IMR-90 (cell line): ENCODE results near the gene ATP2B2. TPM values are rescaled to one million over a fixed set of nuclear protein-coding genes. Genes with fewer than 3 reads are reported as not detected.

Source experiments
- ATAC-seq: fragments of 200-7000 bp; cut with Tn5 transposase; 2 replicates; pipeline ENCODE4 v1.9.1; 2020; ENCODE audit warnings: low read depth, mild to moderate bottlenecking, moderate library complexity
- BruUV-seq: library from RNA; stranded (reverse); fragments of 400-500 nt; replicated peaks from 2 replicates; lab custom pipeline; 2021; lab: Mats Ljungman, UMichigan
- CTCF ChIA-PET: fragments of 300-600 bp; formaldehyde crosslinking; extraction: SDS; loops from one replicate; lab custom pipeline; 2021; ENCODE audit warnings: antibody characterized with exemption; lab: Yijun Ruan, JAX
- POLR2A ChIA-PET: fragments of 300-600 bp; sonication (Branson Sonifier 250); formaldehyde crosslinking; loops from one replicate; lab custom pipeline; 2022; ENCODE audit warnings: antibody characterized with exemption; ENCODE audit not compliant: unreplicated experiment; lab: Charles Lee
- DNase-seq: peaks from one replicate; pipeline ENCODE4 v3.0.0; 2013
- H2AFZ ChIP-seq: replicated peaks from 2 replicates; pipeline ENCODE3; 2013; ENCODE audit warnings: low read length, mild to moderate bottlenecking; ENCODE audit not compliant: poor library complexity
- H2AK5ac ChIP-seq: 2 replicates; pipeline ENCODE4 v1.6.1; 2013; ENCODE audit warnings: low read depth, low read length, inconsistent platforms
- H2AK9ac ChIP-seq: replicated peaks from 2 replicates; pipeline ENCODE3; 2013; ENCODE audit warnings: mild to moderate bottlenecking, low read depth, low read length, moderate library complexity; ENCODE audit not compliant: poor library complexity
- H2BK120ac ChIP-seq: 2 replicates; pipeline ENCODE4 v1.6.1; 2013; ENCODE audit warnings: low read depth, low read length, inconsistent platforms
- H2BK15ac ChIP-seq: 3 replicates; pipeline ENCODE4 v1.6.1; 2013; ENCODE audit warnings: low read depth, low read length, inconsistent platforms
- H2BK20ac ChIP-seq: 2 replicates; pipeline ENCODE4 v1.6.1; 2013; ENCODE audit warnings: low read depth, mild to moderate bottlenecking, inconsistent platforms, low read length, moderate library complexity
- H2BK5ac ChIP-seq: 2 replicates; pipeline ENCODE4 v1.6.1; 2013; ENCODE audit warnings: mild to moderate bottlenecking, low read depth, low read length, inconsistent platforms; ENCODE audit not compliant: poor library complexity, severe bottlenecking
- H3K14ac ChIP-seq: replicated peaks from 2 replicates; pipeline ENCODE4 v1.6.1; 2013; ENCODE audit warnings: low read depth, low read length, inconsistent platforms
- H3K18ac ChIP-seq: 2 replicates; pipeline ENCODE4 v1.6.1; 2013; ENCODE audit warnings: low read depth, low read length, control low read depth
- H3K23ac ChIP-seq: 2 replicates; pipeline ENCODE4 v1.6.1; 2013; ENCODE audit warnings: low read depth, low read length, inconsistent platforms
- H3K27ac ChIP-seq: 2 replicates; pipeline ENCODE4 v1.5.1; 2013; ENCODE audit warnings: mild to moderate bottlenecking, control low read depth, low read length; ENCODE audit not compliant: insufficient read depth
- H3K27me3 ChIP-seq: 2 replicates; pipeline ENCODE4 v1.6.1; 2013; ENCODE audit warnings: low read length; ENCODE audit not compliant: control insufficient read depth, insufficient read depth
- H3K36me3 ChIP-seq: 2 replicates; pipeline ENCODE4 v1.6.1; 2013; ENCODE audit warnings: low read length, mixed read lengths; ENCODE audit not compliant: control insufficient read depth, insufficient read depth
- H3K4ac ChIP-seq: 2 replicates; pipeline ENCODE4 v1.6.1; 2013; ENCODE audit warnings: low read depth, low read length, inconsistent platforms
- H3K4me1 ChIP-seq: 2 replicates; pipeline ENCODE4 v1.6.1; 2013; ENCODE audit warnings: low read length, mixed read lengths; ENCODE audit not compliant: control insufficient read depth, insufficient read depth
- H3K4me2 ChIP-seq: 2 replicates; pipeline ENCODE4 v1.6.1; 2013; ENCODE audit warnings: low read depth, mild to moderate bottlenecking, control low read depth, low read length, moderate library complexity
- H3K4me3 ChIP-seq: 2 replicates; pipeline ENCODE4 v1.5.1; 2013; ENCODE audit warnings: low read depth, mild to moderate bottlenecking, control low read depth, low read length, moderate library complexity; ENCODE audit not compliant: insufficient read depth
- H3K56ac ChIP-seq: 2 replicates; pipeline ENCODE4 v1.6.1; 2013; ENCODE audit warnings: low read length, inconsistent platforms; ENCODE audit not compliant: insufficient read depth; ENCODE audit errors: extremely low read depth
- H3K79me1 ChIP-seq, 2 experiments: 2 replicates each; pipeline ENCODE4 v1.6.1; 2013; ENCODE audit warnings: low read length in 2 of 2, inconsistent platforms in 1 of 2, low read depth in 1 of 2
- H3K9ac ChIP-seq: 2 replicates; pipeline ENCODE4 v1.6.1; 2013; ENCODE audit warnings: low read depth, low read length, control low read depth
- H3K9me1 ChIP-seq: 2 replicates; pipeline ENCODE4 v1.6.1; 2013; ENCODE audit warnings: low read length, inconsistent platforms; ENCODE audit not compliant: insufficient read depth
- H3K9me3 ChIP-seq: 2 replicates; pipeline ENCODE4 v1.6.1; 2013; ENCODE audit warnings: low read length; ENCODE audit not compliant: control insufficient read depth, insufficient read depth
- H4K20me1 ChIP-seq: 2 replicates; pipeline ENCODE4 v1.6.1; 2013; ENCODE audit warnings: low read length, inconsistent platforms; ENCODE audit not compliant: insufficient read depth
- H4K5ac ChIP-seq: 2 replicates; pipeline ENCODE4 v1.6.1; 2013; ENCODE audit warnings: mild to moderate bottlenecking, low read depth, low read length, control low read depth
- H4K8ac ChIP-seq, 2 experiments: 2 replicates each; pipeline ENCODE4 v1.6.1; 2013; ENCODE audit warnings: low read depth in 2 of 2, low read length in 2 of 2, control low read depth in 1 of 2, inconsistent platforms in 1 of 2
- H4K91ac ChIP-seq: 2 replicates; pipeline ENCODE4 v1.6.1; 2013; ENCODE audit warnings: low read depth, low read length, inconsistent platforms; ENCODE audit not compliant: insufficient read depth
- CEBPB ChIP-seq: IDR thresholded peaks from 2 replicates; pipeline ENCODE4 v1.6.1; 2012; ENCODE audit warnings: low read depth, low read length, improper control_type of control experiment
- CHD1 ChIP-seq: IDR thresholded peaks from 2 replicates; pipeline ENCODE4 v1.6.1; 2012; ENCODE audit warnings: low read depth, low read length, improper control_type of control experiment
- FOS ChIP-seq: fragments of 150-350 bp; IDR thresholded peaks from 2 replicates; pipeline ENCODE4 v1.6.1; 2016; ENCODE audit warnings: low read depth, low read length
- MAFK ChIP-seq: IDR thresholded peaks from 2 replicates; pipeline ENCODE4 v1.6.1; 2012; ENCODE audit warnings: low read depth, low read length, improper control_type of control experiment
- MAZ ChIP-seq: IDR thresholded peaks from 2 replicates; pipeline ENCODE4 v1.6.1; 2012; ENCODE audit warnings: low read depth, mild to moderate bottlenecking, low read length, improper control_type of control experiment, moderate library complexity, borderline replicate concordance
- MXI1 ChIP-seq: IDR thresholded peaks from 2 replicates; pipeline ENCODE4 v1.6.1; 2012; ENCODE audit warnings: low read depth, mild to moderate bottlenecking, low read length, moderate library complexity, borderline replicate concordance
- POLR2A ChIP-seq: IDR thresholded peaks from 2 replicates; pipeline ENCODE4 v1.6.1; 2012; ENCODE audit warnings: mild to moderate bottlenecking, low read depth, low read length
- RAD21 ChIP-seq: IDR thresholded peaks from 2 replicates; pipeline ENCODE4 v1.6.1; 2012; ENCODE audit warnings: low read length, improper control_type of control experiment
- RCOR1 ChIP-seq: IDR thresholded peaks from 2 replicates; pipeline ENCODE4 v1.6.1; 2012; ENCODE audit warnings: mild to moderate bottlenecking, low read length, improper control_type of control experiment; ENCODE audit not compliant: insufficient replicate concordance
- RFX5 ChIP-seq: IDR thresholded peaks from 2 replicates; pipeline ENCODE4 v1.8.0; 2012; ENCODE audit warnings: low read depth, mild to moderate bottlenecking, low read length, moderate library complexity
- USF2 ChIP-seq: fragments of 150-350 bp; IDR thresholded peaks from 2 replicates; pipeline ENCODE4 v1.6.1; 2017; ENCODE audit warnings: mild to moderate bottlenecking, antibody characterized with exemption, low read length, low read depth
- WGBS, 2 experiments: methylation state at CpG; one replicate each; pipeline versions ENCODE4 v1.1.5 to v1.1.7; 2013; ENCODE audit warnings: missing lambda C conversion rate in 2 of 2; ENCODE audit not compliant: insufficient read length in 1 of 2; ENCODE audit errors: extremely low coverage in 2 of 2; 5-methylcytosine and 5-hydroxymethylcytosine counted together
- dilution Hi-C: fragments of 300-500 bp; cut with HindIII; formaldehyde crosslinking; loops from one replicate; pipeline ENCODE4 v1.14.3; 2018; ENCODE audit warnings: low sequenced_read_pairs; ENCODE audit not compliant: unreplicated experiment
- in situ Hi-C: fragments of 300-500 bp; cut with MboI; formaldehyde crosslinking; loops from 3 replicates; pipeline ENCODE4 v1.14.3; 2019; ENCODE audit warnings: low sequenced_read_pairs, inconsistent platforms, mixed read lengths
- intact Hi-C: fragments of 100-400 bp; cut with micrococcal nuclease; formaldehyde crosslinking; loops from 2 replicates; pipeline ENCODE4 v1.10.0; 2022
- polyA plus RNA-seq, 3 experiments: library from polyadenylated mRNA; depleted of rRNA; stranded (reverse); fragments of >200 nt; gene quantifications; 2 replicates each; pipeline ENCODE4 v1.2.3, GENCODE V29; 2012; ENCODE audit warnings: low replicate concordance in 1 of 3
- total RNA-seq: library from RNA; depleted of rRNA; stranded (reverse); fragments of >200 nt; gene quantifications from 2 replicates; pipeline ENCODE4 v1.2.3, GENCODE V29; 2012
- TF ChIP-seq, protein P1 (sequence below): conservative IDR thresholded peaks from 2 replicates; pipeline ENCODE4 v1.5.1; 2012; ENCODE audit warnings: mild to moderate bottlenecking, low read depth, low read length, improper control_type of control experiment

The ATP2B2 gene
- total and polyA plus RNA-seq, 2 of the 4 experiments (the other 2 are of a cell fraction), result under 0.01 to 0.02 TPM

- TF ChIP-seq MAZ, result no peak
- TF ChIP-seq CHD1, result no peak
- no peak for TF ChIP-seq RAD21
- TF ChIP-seq RFX5, result no peak
These were observed 213.7 kb downstream of the ATP2B2 start (continued) for GRCh38 chr3:10291641-10292040.

DNA sequence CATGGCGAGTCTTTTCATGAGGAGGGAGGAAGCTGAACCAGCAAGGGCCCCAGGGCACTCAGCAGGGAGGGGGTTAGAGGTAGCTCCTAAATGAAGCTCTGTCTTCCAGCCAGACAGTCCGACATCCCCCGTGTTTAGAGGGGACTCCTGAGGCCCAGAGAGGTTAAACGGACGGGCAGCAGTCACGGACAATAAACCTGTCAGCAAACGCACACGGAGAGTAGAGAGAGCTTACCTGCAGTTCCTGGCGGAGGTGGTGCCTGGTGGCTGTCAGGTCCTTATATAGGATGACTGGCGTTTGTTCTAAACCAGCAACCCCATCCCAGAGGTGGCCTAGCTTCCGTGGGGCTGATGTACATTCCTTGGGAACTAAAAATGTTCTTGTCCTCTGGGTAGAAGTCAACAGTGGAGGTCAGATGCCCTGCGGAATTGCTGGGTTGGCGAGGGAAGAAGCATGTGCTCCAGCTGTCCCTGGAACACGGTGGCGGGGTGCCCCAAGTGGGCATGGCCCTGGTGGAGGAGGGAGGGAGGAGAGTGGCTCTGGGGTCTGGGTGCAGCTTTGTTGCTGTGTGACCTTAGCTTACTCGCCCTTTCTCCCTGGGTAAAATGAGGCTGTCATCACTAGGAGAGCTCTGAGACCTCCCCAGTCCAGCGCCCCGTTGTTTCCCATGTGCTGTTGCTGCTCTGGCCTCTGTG is 214.8 kb downstream of the ATP2B2 start:
- H3K18ac ChIP-seq, result no peak overlapping the region
- DNase-seq (no peak), ATAC-seq (no peak)
- no peak overlapping the region for H4K91ac ChIP-seq
- peaks cover 25% of the 10 kb centered on the region for H3K36me3 ChIP-seq
- CTCF ChIA-PET, result interaction anchor here (0.5 kb wide), 1 partner anchor 855 kb away, joined by 3 read pairs; no protein-coding TSS in a partner anchor
- H2BK15ac ChIP-seq, result no peak overlapping the region
- in situ Hi-C loops (no loop called here), intact Hi-C loops (no loop called here), dilution Hi-C loops (no loop called here)
- H3K9me1 ChIP-seq, result peaks cover 3% of the 10 kb centered on the region; the same call in 1 of the 2 replicates
- H2AFZ ChIP-seq, result no peak overlapping the region
- no peaks in the 10 kb centered on the region for H4K20me1 ChIP-seq
- no peaks in the 10 kb centered on the region for H3K27me3 ChIP-seq
- H2BK5ac ChIP-seq, result no peak overlapping the region
- H3K56ac ChIP-seq, result no peak overlapping the region
- H4K5ac ChIP-seq, result no peak overlapping the region
- H3K9ac ChIP-seq, result no peak overlapping the region
- no peaks in the 10 kb centered on the region for H3K9me3 ChIP-seq
- H3K23ac ChIP-seq, result no peak overlapping the region
- no peak overlapping the region for H4K8ac ChIP-seq
- no peak overlapping the region for H2AK5ac ChIP-seq
- H2BK20ac ChIP-seq, result no peak overlapping the region
- no peak overlapping the region for H3K4me3 ChIP-seq
- POLR2A ChIA-PET, result no interaction called here
- no peaks in the 10 kb centered on the region; a peak in 1 of 4 replicates for H3K79me1 ChIP-seq
- no peak overlapping the region for H3K4ac ChIP-seq
- H3K27ac ChIP-seq, result no peak overlapping the region
- WGBS, 2 experiments, result 84% methylated on average over 7 of the region's 18 CpGs; no CpG with 5 or more reads in 1 of the 2 experiments
- TF ChIP-seq MAZ, result no peak
- TF ChIP-seq, protein P1, sequence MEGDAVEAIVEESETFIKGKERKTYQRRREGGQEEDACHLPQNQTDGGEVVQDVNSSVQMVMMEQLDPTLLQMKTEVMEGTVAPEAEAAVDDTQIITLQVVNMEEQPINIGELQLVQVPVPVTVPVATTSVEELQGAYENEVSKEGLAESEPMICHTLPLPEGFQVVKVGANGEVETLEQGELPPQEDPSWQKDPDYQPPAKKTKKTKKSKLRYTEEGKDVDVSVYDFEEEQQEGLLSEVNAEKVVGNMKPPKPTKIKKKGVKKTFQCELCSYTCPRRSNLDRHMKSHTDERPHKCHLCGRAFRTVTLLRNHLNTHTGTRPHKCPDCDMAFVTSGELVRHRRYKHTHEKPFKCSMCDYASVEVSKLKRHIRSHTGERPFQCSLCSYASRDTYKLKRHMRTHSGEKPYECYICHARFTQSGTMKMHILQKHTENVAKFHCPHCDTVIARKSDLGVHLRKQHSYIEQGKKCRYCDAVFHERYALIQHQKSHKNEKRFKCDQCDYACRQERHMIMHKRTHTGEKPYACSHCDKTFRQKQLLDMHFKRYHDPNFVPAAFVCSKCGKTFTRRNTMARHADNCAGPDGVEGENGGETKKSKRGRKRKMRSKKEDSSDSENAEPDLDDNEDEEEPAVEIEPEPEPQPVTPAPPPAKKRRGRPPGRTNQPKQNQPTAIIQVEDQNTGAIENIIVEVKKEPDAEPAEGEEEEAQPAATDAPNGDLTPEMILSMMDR, result no peak
- no peak for TF ChIP-seq USF2
- TF ChIP-seq POLR2A, result no peak
- no peak for TF ChIP-seq FOS
- no peak for TF ChIP-seq RCOR1
- TF ChIP-seq RFX5, result no peak
- TF ChIP-seq CHD1, result no peak
- no peak for TF ChIP-seq MXI1
- TF ChIP-seq CEBPB, result no peak
- no peak for TF ChIP-seq RAD21
- TF ChIP-seq MAFK, result no peak
- H2AK9ac ChIP-seq, result no peak overlapping the region
- H3K14ac ChIP-seq, result no peak overlapping the region
- no peaks in the 10 kb centered on the region for H3K4me1 ChIP-seq
- H3K4me2 ChIP-seq, result no peak overlapping the region
- no TSS peak for BruUV-seq
- H2BK120ac ChIP-seq, result no peak overlapping the region
